A549 (cell line): ENCODE results near the gene ERMARD. TPM values are rescaled to one million over a fixed set of nuclear protein-coding genes. Genes with fewer than 3 reads are reported as not detected.

ENCODE experiments used
- ATAC-seq, 2 experiments: fragments of 200-7000 bp in 1 of 2; fragments of >200 bp in 1 of 2; cut with Nextera tagmentation in 1 of 2; cut with Tn5 transposase in 1 of 2; 3 replicates each; pipeline versions ENCODE4 v1.8.0 to v1.9.1; 2018 to 2020; ENCODE audit warnings: mild to moderate bottlenecking in 1 of 2, moderate library complexity in 1 of 2
- CTCF ChIA-PET: fragments of 300-600 bp; sonication (Branson Sonifier 250); formaldehyde crosslinking; extraction: SDS; loops from one replicate; lab custom pipeline; 2021; ENCODE audit warnings: antibody characterized with exemption, inconsistent platforms; lab: Yijun Ruan, JAX
- POLR2A ChIA-PET: fragments of 350-600 bp; formaldehyde crosslinking; extraction: SDS; loops from one replicate; lab custom pipeline; 2021; ENCODE audit warnings: antibody characterized with exemption, inconsistent platforms; lab: Yijun Ruan, JAX
- DNase-seq, 2 experiments: peaks; one replicate each; pipeline versions ENCODE4 v3.0.0 to v3.0.0-alpha.2; 2011 to 2016; ENCODE audit warnings: low read depth in 1 of 2, low spot score in 1 of 2
- FAIRE-seq: peaks from 2 replicates; lab custom pipeline; 2011; peaks lifted over from hg19 to GRCh38; lab: Jason Lieb, UNC
- H3K27ac ChIP-seq, 2 experiments: fragments of >200 bp; sonication (Bioruptor Twin); formaldehyde crosslinking; 3 replicates each; pipeline ENCODE4 v1.5.1; 2016 to 2017
- H3K4me1 ChIP-seq: fragments of >200 bp; sonication (Bioruptor Twin); formaldehyde crosslinking; 3 replicates; pipeline ENCODE4 v1.6.1; 2016
- H3K4me2 ChIP-seq: fragments of >200 bp; sonication (Bioruptor Twin); formaldehyde crosslinking; 3 replicates; pipeline ENCODE4 v1.6.1; 2016
- H3K4me3 ChIP-seq: fragments of >200 bp; sonication (Bioruptor Twin); formaldehyde crosslinking; 3 replicates; pipeline ENCODE4 v1.5.1; 2016
- H3K9me3 ChIP-seq: fragments of >200 bp; sonication (Bioruptor Twin); formaldehyde crosslinking; 3 replicates; pipeline ENCODE4 v1.6.1; 2016
- BHLHE40 ChIP-seq: IDR thresholded peaks from 2 replicates; pipeline ENCODE4 v1.6.1; 2012; ENCODE audit warnings: low read depth, low read length, inconsistent platforms
- CEBPB ChIP-seq, 2 experiments: fragments of >200 bp in 1 of 2; sonication (Bioruptor Twin) in 1 of 2; formaldehyde crosslinking in 1 of 2; IDR thresholded peaks; 2 replicates each; pipeline ENCODE4 v1.6.1; 2012 to 2016
- CHD2 ChIP-seq: fragments of 150-350 bp; IDR thresholded peaks from 2 replicates; pipeline ENCODE4 v1.6.1; 2014; ENCODE audit warnings: low read length; ENCODE audit not compliant: partially characterized antibody
- EHMT2 ChIP-seq: fragments of 200-600 bp; sonication (generic); IDR thresholded peaks from 2 replicates; pipeline ENCODE4 v1.6.1; 2016; ENCODE audit warnings: antibody characterized with exemption, low read depth, mild to moderate bottlenecking, moderate library complexity
- EP300 ChIP-seq, 2 experiments: fragments of >200 bp; sonication (Bioruptor Twin); formaldehyde crosslinking; IDR thresholded peaks; 2 replicates in 1 of 2; 3 replicates in 1 of 2; pipeline ENCODE4 v1.6.1; 2016 to 2017
- FOSL2 ChIP-seq, 2 experiments: fragments of 450-650 bp in 1 of 2; fragments of >200 bp in 1 of 2; sonication (Bioruptor Twin) in 1 of 2; formaldehyde crosslinking; IDR thresholded peaks; 2 replicates each; pipeline versions ENCODE4 v1.5.0 to v1.6.1; 2016 to 2020; ENCODE audit warnings: mild to moderate bottlenecking in 1 of 2, moderate library complexity in 1 of 2
- HOXA7 ChIP-seq: fragments of 250-450 bp; sonication (Bioruptor Pico); IDR thresholded peaks from 2 replicates; pipeline ENCODE4 v1.5.0; 2020; ENCODE audit warnings: mild to moderate bottlenecking, moderate library complexity
- HOXB13 ChIP-seq: fragments of 250-450 bp; sonication (Bioruptor Pico); IDR thresholded peaks from 2 replicates; pipeline ENCODE4 v1.5.0; 2020; ENCODE audit warnings: low read depth, mild to moderate bottlenecking, moderate library complexity
- HOXB5 ChIP-seq: fragments of 250-450 bp; sonication (Bioruptor Pico); IDR thresholded peaks from 2 replicates; pipeline ENCODE4 v1.5.0; 2020; ENCODE audit warnings: mild to moderate bottlenecking, moderate library complexity
- JUNB ChIP-seq: fragments of >200 bp; sonication (Bioruptor Twin); formaldehyde crosslinking; IDR thresholded peaks from 2 replicates; pipeline ENCODE4 v1.6.1; 2016
- KDM1A ChIP-seq: fragments of 200-600 bp; sonication (generic); IDR thresholded peaks from 2 replicates; pipeline ENCODE4 v1.6.1; 2016; ENCODE audit warnings: low read depth, mild to moderate bottlenecking
- MAFK ChIP-seq: fragments of 450-650 bp; IDR thresholded peaks from 2 replicates; pipeline ENCODE4 v1.6.1; 2014; ENCODE audit not compliant: partially characterized antibody
- MAZ ChIP-seq: fragments of 150-350 bp; IDR thresholded peaks from 2 replicates; pipeline ENCODE4 v1.6.1; 2014; ENCODE audit warnings: antibody characterized with exemption, low read depth, low read length, borderline replicate concordance
- MYC ChIP-seq: IDR thresholded peaks from 2 replicates; pipeline ENCODE4 v1.6.1; 2012; ENCODE audit warnings: mild to moderate bottlenecking, inconsistent platforms, low read length, improper control_type of control experiment, borderline replicate concordance
- RCOR1 ChIP-seq: fragments of 150-350 bp; IDR thresholded peaks from 2 replicates; pipeline ENCODE4 v1.6.1; 2014; ENCODE audit warnings: antibody characterized with exemption, low read length, low read depth
- RFX5 ChIP-seq: fragments of 450-650 bp; IDR thresholded peaks from 2 replicates; pipeline ENCODE4 v1.7.1; 2014; ENCODE audit warnings: antibody characterized with exemption, mild to moderate bottlenecking, moderate library complexity
- RNF2 ChIP-seq: fragments of 200-600 bp; sonication (generic); IDR thresholded peaks from 2 replicates; pipeline ENCODE4 v1.6.1; 2016; ENCODE audit warnings: low read depth, mild to moderate bottlenecking, antibody characterized with exemption, moderate library complexity, borderline replicate concordance
- TFCP2L1 ChIP-seq: fragments of 250-450 bp; sonication (Bioruptor Pico); IDR thresholded peaks from 2 replicates; pipeline ENCODE4 v1.5.0; 2021; ENCODE audit warnings: mild to moderate bottlenecking
- ZC3H11A ChIP-seq: fragments of 450-650 bp; IDR thresholded peaks from 2 replicates; pipeline ENCODE4 v1.6.1; 2014; ENCODE audit warnings: antibody characterized with exemption, mild to moderate bottlenecking
- WGBS: methylation state at CpG from one replicate; pipeline ENCODE4 v1.1.6; 2017; ENCODE audit errors: missing lambda C conversion rate; 5-methylcytosine and 5-hydroxymethylcytosine counted together
- polyA plus RNA-seq, 4 experiments: library from polyadenylated mRNA; depleted of rRNA in 3 of 4; stranded (reverse); fragments of >200 nt; fragmentation: RNase III in 1 of 4; extraction: RNeasy Plus Mini Kit Qiagen cat#74134 plus additional on column Dnase treatment in 1 of 4; gene quantifications; 2 replicates in 3 of 4; 3 replicates in 1 of 4; pipeline ENCODE4 v1.2.3, GENCODE V29; 2011 to 2017
- TF ChIP-seq, protein P1 (sequence below): fragments of 250-450 bp; sonication (Bioruptor Pico); IDR thresholded peaks from 2 replicates; pipeline ENCODE4 v1.5.0; 2020; ENCODE audit warnings: low read depth, mild to moderate bottlenecking, moderate library complexity
- TF ChIP-seq, protein P2 (sequence below): IDR thresholded peaks from 2 replicates; pipeline ENCODE4 v1.6.1; 2012; ENCODE audit warnings: low read depth, borderline replicate concordance
- TF ChIP-seq, protein P3 (sequence below): fragments of 450-650 bp; IDR thresholded peaks from 2 replicates; pipeline ENCODE4 v1.6.1; 2014; ENCODE audit warnings: antibody characterized with exemption

The ERMARD gene
- polyA plus RNA-seq, 2 of the 4 experiments (the other 2 are of a cell fraction) = 8.5 to 22.5 TPM

GRCh38 chr6:169745405-169745804, 6.0 kb upstream of the ERMARD start (continued):
- TF ChIP-seq, protein P1, sequence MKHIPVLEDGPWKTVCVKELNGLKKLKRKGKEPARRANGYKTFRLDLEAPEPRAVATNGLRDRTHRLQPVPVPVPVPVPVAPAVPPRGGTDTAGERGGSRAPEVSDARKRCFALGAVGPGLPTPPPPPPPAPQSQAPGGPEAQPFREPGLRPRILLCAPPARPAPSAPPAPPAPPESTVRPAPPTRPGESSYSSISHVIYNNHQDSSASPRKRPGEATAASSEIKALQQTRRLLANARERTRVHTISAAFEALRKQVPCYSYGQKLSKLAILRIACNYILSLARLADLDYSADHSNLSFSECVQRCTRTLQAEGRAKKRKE (CRISPR knock-in tag) = no peak
- no peak for TF ChIP-seq JUNB

DNA sequence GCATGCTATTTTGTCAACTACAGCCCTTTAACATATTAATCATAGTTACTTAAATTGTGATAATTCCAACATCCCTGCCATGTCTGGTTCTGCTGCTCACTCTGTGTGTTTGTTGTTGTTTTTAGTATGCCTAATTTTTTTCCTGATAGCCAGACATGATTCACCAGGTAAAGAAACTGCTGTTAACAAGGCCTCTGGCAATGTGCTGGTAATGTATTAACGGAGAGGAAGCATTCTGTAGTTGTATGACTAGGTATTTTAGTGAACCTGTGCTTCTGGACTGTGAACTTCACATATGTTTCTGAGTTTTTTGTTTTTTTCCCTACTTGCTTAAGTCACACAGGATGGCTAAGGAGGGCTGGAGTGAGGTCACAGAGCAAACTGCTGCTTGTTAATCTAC, 4.9 kb upstream of the ERMARD start:
- Histone ChIP-seq H3K9me3 (no peaks in the 10 kb centered on the region), H3K4me1 (peaks cover 6% of the 10 kb centered on the region; the same call in 1 of the 3 replicates), H3K4me2 (no peak overlapping the region), H3K4me3 (no peak overlapping the region), H3K27ac (no peak overlapping the region)
- DNase-seq (no peak), FAIRE-seq (no peak), ATAC-seq (no peak)
- no peak for TF ChIP-seq ZC3H11A
- CTCF ChIA-PET = no interaction called here
- POLR2A ChIA-PET = no interaction called here
- WGBS = 82% methylated on average over 1 of the region's 1 CpG

- DNase-seq = no peak
- H3K9me3 ChIP-seq = no peaks in the 10 kb centered on the region
- peak overlapping the region; percentile 94 to 100 for H3K27ac ChIP-seq
- FAIRE-seq = no peak
- POLR2A ChIA-PET = interaction anchor here (0.6 to 1.5 kb wide), 8 partner anchors 12 to 802 kb away, joined by 3 to 8 read pairs (median 6); partner anchors contain the start of genes C6orf120, TBP and WDR27
- peak overlapping the region; percentile 67 for H3K4me2 ChIP-seq
- H3K4me3 ChIP-seq = peak overlapping the region; percentile 88
- 23% methylated on average over 11 of the region's 19 CpGs for WGBS
- CTCF ChIA-PET = interaction anchor here (0.9 kb wide), 2 partner anchors 10 to 19 kb away, joined by 3 to 4 read pairs; no protein-coding TSS in a partner anchor
- peaks cover 12% of the 10 kb centered on the region; the same call in 1 of the 3 replicates for H3K4me1 ChIP-seq
- TF ChIP-seq FOSL2 (IDR thresholded peaks at IDR 0.05) = no peak
- no peak for TF ChIP-seq FOSL2 (CRISPR knock-in tag; IDR thresholded peaks at IDR 0.05)
- no peak for TF ChIP-seq MAZ
- TF ChIP-seq RNF2 = no peak
- TF ChIP-seq HOXA7 (CRISPR knock-in tag) = no peak
- TF ChIP-seq KDM1A = no peak
- TF ChIP-seq HOXB13 (CRISPR knock-in tag) = no peak
- TF ChIP-seq MAFK = no peak
- no peak for TF ChIP-seq JUNB
- TF ChIP-seq EP300 (IDR thresholded peaks at IDR 0.05) = no peak
- TF ChIP-seq HOXB5 = no peak
- no peak; a peak in 2 of 6 replicates for ATAC-seq
Measured at GRCh38 chr6:169752074-169752623, 727 bp downstream of the ERMARD start.

- POLR2A ChIA-PET = no interaction called here
- WGBS = 88% methylated on average over 6 of the region's 6 CpGs
Measured at GRCh38 chr6:169755162-169755561, 3.7 kb downstream of the ERMARD start.

DNA sequence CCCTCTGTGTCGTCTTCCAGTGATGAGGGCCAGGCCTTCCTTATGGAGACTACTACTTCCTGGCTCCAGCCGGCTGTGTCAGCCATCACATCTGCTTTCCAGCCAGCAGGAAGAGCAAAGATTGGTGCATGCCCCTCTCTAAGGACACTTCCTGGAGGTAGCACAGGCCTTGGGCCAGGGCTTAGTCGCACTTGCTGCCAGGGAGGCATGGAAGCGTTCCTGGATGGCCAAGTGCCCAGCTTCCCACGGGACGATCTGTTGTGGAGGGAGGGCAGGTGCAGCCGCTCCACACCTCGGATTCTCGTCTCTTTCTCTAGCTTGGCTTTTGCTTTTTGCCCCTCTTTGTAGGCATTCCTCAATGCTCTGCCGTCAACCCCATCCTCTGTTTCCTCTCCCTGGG, 11.9 kb downstream of the ERMARD start:
- 98% methylated on average over 8 of the region's 10 CpGs for WGBS
- POLR2A ChIA-PET = interaction anchor here (1.1 kb wide), 1 partner anchor 11 kb away, joined by 3 read pairs; the partner anchor contains the start of gene ERMARD
- FAIRE-seq = no peak
- no peak for TF ChIP-seq MAZ
- TF ChIP-seq EHMT2 = no peak
- no peak for TF ChIP-seq KDM1A
- TF ChIP-seq HOXB5 = no peak
- no peak for TF ChIP-seq BHLHE40
- no peak for TF ChIP-seq TFCP2L1 (CRISPR knock-in tag)
- TF ChIP-seq, protein P2, sequence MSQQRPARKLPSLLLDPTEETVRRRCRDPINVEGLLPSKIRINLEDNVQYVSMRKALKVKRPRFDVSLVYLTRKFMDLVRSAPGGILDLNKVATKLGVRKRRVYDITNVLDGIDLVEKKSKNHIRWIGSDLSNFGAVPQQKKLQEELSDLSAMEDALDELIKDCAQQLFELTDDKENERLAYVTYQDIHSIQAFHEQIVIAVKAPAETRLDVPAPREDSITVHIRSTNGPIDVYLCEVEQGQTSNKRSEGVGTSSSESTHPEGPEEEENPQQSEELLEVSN = no peak
- no peak for TF ChIP-seq RCOR1
- no peak for TF ChIP-seq CEBPB (IDR thresholded peaks at IDR 0.05)
- no peak for TF ChIP-seq CHD2
- TF ChIP-seq MYC = no peak
- no peak for TF ChIP-seq HOXB13 (CRISPR knock-in tag)
- Histone ChIP-seq H3K27ac (no peak overlapping the region), H3K4me3 (no peak overlapping the region), H3K4me1 (no peaks in the 10 kb centered on the region), H3K4me2 (no peak overlapping the region), H3K9me3 (no peaks in the 10 kb centered on the region)
- DNase-seq = no peak
- ATAC-seq = no peak
- CTCF ChIA-PET = interaction anchor here (1.2 to 2.0 kb wide), 2 partner anchors 11 to 26 kb away, joined by 4 read pairs; no protein-coding TSS in a partner anchor

More at GRCh38 chr6:169755162-169755561, 3.7 kb downstream of the ERMARD start:
- Histone ChIP-seq H3K27ac (no peak overlapping the region), H3K4me3 (no peak overlapping the region), H3K4me2 (no peak overlapping the region), H3K4me1 (peaks cover 9% of the 10 kb centered on the region; the same call in 1 of the 3 replicates), H3K9me3 (no peaks in the 10 kb centered on the region)
- DNase-seq (no peak), FAIRE-seq (no peak), ATAC-seq (no peak)
- CTCF ChIA-PET = no interaction called here
- TF ChIP-seq RCOR1 (no peak), RFX5 (no peak), CEBPB (IDR thresholded peaks at IDR 0.05) (no peak)
- TF ChIP-seq, protein P3, sequence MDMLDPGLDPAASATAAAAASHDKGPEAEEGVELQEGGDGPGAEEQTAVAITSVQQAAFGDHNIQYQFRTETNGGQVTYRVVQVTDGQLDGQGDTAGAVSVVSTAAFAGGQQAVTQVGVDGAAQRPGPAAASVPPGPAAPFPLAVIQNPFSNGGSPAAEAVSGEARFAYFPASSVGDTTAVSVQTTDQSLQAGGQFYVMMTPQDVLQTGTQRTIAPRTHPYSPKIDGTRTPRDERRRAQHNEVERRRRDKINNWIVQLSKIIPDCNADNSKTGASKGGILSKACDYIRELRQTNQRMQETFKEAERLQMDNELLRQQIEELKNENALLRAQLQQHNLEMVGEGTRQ = no peak
